HepG2 (cell line): ENCODE data around the gene BTG4. TPM values are rescaled to one million over a fixed set of nuclear protein-coding genes. Genes with fewer than 3 reads are reported as not detected.

Source experiments
- ATAC-seq: fragments of 200-7000 bp; cut with Tn5 transposase; 3 replicates; pipeline ENCODE4 v1.9.1; 2020; ENCODE audit warnings: mild to moderate bottlenecking, moderate library complexity
- BruUV-seq: library from RNA; stranded (reverse); fragments of 400-500 nt; replicated peaks from 2 replicates; lab custom pipeline; 2021; lab: Mats Ljungman, UMichigan
- CTCF ChIA-PET: fragments of 300-600 bp; formaldehyde crosslinking; extraction: SDS; loops from one replicate; lab custom pipeline; 2021; ENCODE audit warnings: low total read pairs, inconsistent platforms, low intra/inter-chr PET ratio; lab: Yijun Ruan, JAX
- POLR2A ChIA-PET: fragments of 350-600 bp; sonication (Branson Sonifier 250); formaldehyde crosslinking; loops from one replicate; lab custom pipeline; 2020; ENCODE audit warnings: antibody characterized with exemption, inconsistent platforms; lab: Yijun Ruan, JAX
- DNase-seq: peaks from one replicate; pipeline ENCODE4 v3.0.0-alpha.2; 2015; ENCODE audit warnings: low spot score
- FAIRE-seq: peaks from 3 replicates; lab custom pipeline; 2011; peaks lifted over from hg19 to GRCh38; lab: Jason Lieb, UNC
- H2AFZ ChIP-seq: one replicate; pipeline ENCODE4 v1.6.1; 2011; ENCODE audit warnings: low read length, inconsistent platforms
- H3K27ac ChIP-seq: fragments of 300-600 bp; 3 replicates; pipeline ENCODE4 v1.8.0; 2011; ENCODE audit warnings: mixed run types, mild to moderate bottlenecking, mixed read lengths, low read length, inconsistent platforms; ENCODE audit not compliant: insufficient read depth; ENCODE audit errors: extremely low read length
- H3K27me3 ChIP-seq, 2 experiments: fragments of 200-600 bp in 1 of 2; 2 replicates in 1 of 2; 3 replicates in 1 of 2; pipeline versions ENCODE4 v1.6.0 to v1.8.0; 2011; ENCODE audit warnings: low read length in 2 of 2, mild to moderate bottlenecking in 2 of 2, moderate library complexity in 2 of 2, inconsistent platforms in 1 of 2; ENCODE audit not compliant: insufficient read depth in 2 of 2, control insufficient read depth in 1 of 2
- H3K36me3 ChIP-seq, 2 experiments: fragments of 200-600 bp in 1 of 2; replicated peaks in 1 of 2; 2 replicates in 1 of 2; 3 replicates in 1 of 2; pipeline versions ENCODE4 v1.5.1 to v1.8.0; 2011; ENCODE audit warnings: low read length in 2 of 2, inconsistent platforms in 1 of 2; ENCODE audit not compliant: insufficient read depth in 2 of 2, control insufficient read depth in 1 of 2
- H3K4me1 ChIP-seq: 2 replicates; pipeline ENCODE4 v1.5.1; 2012; ENCODE audit warnings: low read length, inconsistent platforms; ENCODE audit not compliant: insufficient read depth
- H3K4me2 ChIP-seq: 2 replicates; pipeline ENCODE4 v1.6.0; 2011; ENCODE audit warnings: low read depth, low read length, inconsistent platforms
- H3K4me3 ChIP-seq, 3 experiments: fragments of 200-600 bp in 1 of 3; sonication (generic), shearing (Covaris generic) in 1 of 3; replicated peaks in 1 of 3; 2 replicates each; pipeline ENCODE4 v1.5.1; 2011 to 2016; ENCODE audit warnings: low read length in 3 of 3, inconsistent platforms in 2 of 3, low read depth in 2 of 3, mild to moderate bottlenecking in 2 of 3, control low read depth in 1 of 3, mixed read lengths in 1 of 3; ENCODE audit not compliant: insufficient read depth in 1 of 3
- H3K79me2 ChIP-seq: one replicate; pipeline ENCODE4 v1.6.1; 2011; ENCODE audit warnings: low read length, inconsistent platforms; ENCODE audit not compliant: insufficient read depth
- H3K9ac ChIP-seq: 2 replicates; pipeline ENCODE4 v1.6.0; 2011; ENCODE audit warnings: mild to moderate bottlenecking, low read depth, low read length, inconsistent platforms; ENCODE audit not compliant: insufficient read depth
- H3K9me3 ChIP-seq: 2 replicates; pipeline ENCODE4 v1.5.1; 2012; ENCODE audit warnings: mild to moderate bottlenecking, low read length
- H4K20me1 ChIP-seq: 2 replicates; pipeline ENCODE4 v1.6.0; 2011; ENCODE audit warnings: inconsistent platforms, mild to moderate bottlenecking, low read length, moderate library complexity; ENCODE audit not compliant: insufficient read depth
- ELF3 ChIP-seq: IDR thresholded peaks from 2 replicates; pipeline ENCODE4 v1.6.1; 2016; ENCODE audit warnings: missing genetic modification reagents, missing compliant biosample characterization
- KDM5A ChIP-seq: fragments of 200-600 bp; sonication (generic); IDR thresholded peaks from 2 replicates; pipeline ENCODE4 v1.7.0; 2018; ENCODE audit warnings: antibody characterized with exemption, mild to moderate bottlenecking, low read length, borderline replicate concordance
- LCORL ChIP-seq, 2 experiments: fragments of 450-650 bp in 1 of 2; sonication (generic) in 1 of 2; formaldehyde crosslinking in 1 of 2; IDR thresholded peaks; 2 replicates each; pipeline versions ENCODE4 v1.5.0 to v1.6.1; 2017 to 2020; ENCODE audit warnings: antibody characterized with exemption in 1 of 2, missing genetic modification reagents in 1 of 2
- NONO ChIP-seq, 2 experiments: fragments of 450-650 bp in 1 of 2; sonication (generic) in 1 of 2; formaldehyde crosslinking in 1 of 2; IDR thresholded peaks in 1 of 2; conservative IDR thresholded peaks in 1 of 2; 2 replicates each; pipeline versions ENCODE4 v1.6.1 to v1.8.0; 2017 to 2022; ENCODE audit warnings: mild to moderate bottlenecking in 1 of 2, missing genetic modification reagents in 1 of 2, moderate library complexity in 1 of 2
- ZBTB38 ChIP-seq: sonication (generic); formaldehyde crosslinking; IDR thresholded peaks from 2 replicates; pipeline ENCODE4 v1.5.1; 2020; ENCODE audit warnings: mild to moderate bottlenecking, missing genetic modification reagents
- ZNF766 ChIP-seq: sonication (generic); formaldehyde crosslinking; IDR thresholded peaks from 2 replicates; pipeline ENCODE4 v1.5.0; 2020; ENCODE audit warnings: missing genetic modification reagents, borderline replicate concordance
- ZSCAN21 ChIP-seq: sonication (generic); formaldehyde crosslinking; IDR thresholded peaks from 2 replicates; pipeline ENCODE4 v1.8.0; 2022; ENCODE audit warnings: mild to moderate bottlenecking, missing genetic modification reagents, moderate library complexity, borderline replicate concordance
- WGBS: methylation state at CpG from one replicate; pipeline ENCODE4 v1.1.6; 2017; ENCODE audit warnings: low lambda C conversion rate; 5-methylcytosine and 5-hydroxymethylcytosine counted together
- in situ Hi-C: cut with HindIII; loops from 2 replicates; pipeline ENCODE4 v1.10.0; 2017; ENCODE audit warnings: low pct_unique_long_range_greater_than_20kb; ENCODE audit not compliant: extremely low pct_ligation_motif_present
- intact Hi-C: fragments of 100-400 bp; cut with micrococcal nuclease; formaldehyde crosslinking; loops from one replicate; pipeline ENCODE4 v1.10.0; 2022; ENCODE audit not compliant: unreplicated experiment
- polyA plus RNA-seq, 8 experiments: library from polyadenylated mRNA; depleted of rRNA in 3 of 8; stranded (reverse) in 7 of 8; unstranded in 1 of 8; fragments of >200 nt; fragmentation: Illumina TruSeq in 4 of 8; extraction: Trizol in 4 of 8; gene quantifications; 2 replicates each; pipeline versions ENCODE4 v1.2.1 to v1.2.3, GENCODE V29; 2011 to 2016; ENCODE audit warnings: low read depth in 4 of 8, missing spikeins in 1 of 8, mixed read lengths in 1 of 8; ENCODE audit not compliant: insufficient read depth in 1 of 8
- total RNA-seq, 5 experiments: library from RNA; depleted of rRNA; stranded (reverse); fragments of >200 nt; fragmentation: Illumina TruSeq; extraction: Trizol; gene quantifications; 2 replicates each; pipeline ENCODE4 v1.2.3, GENCODE V29; 2016; ENCODE audit warnings: low read depth in 1 of 5

Gene BTG4
- total and polyA plus RNA-seq, 2 of the 13 experiments (the other 11 are each of a cell fraction or from before 2014, with no cell fraction given), result not detected

DNA sequence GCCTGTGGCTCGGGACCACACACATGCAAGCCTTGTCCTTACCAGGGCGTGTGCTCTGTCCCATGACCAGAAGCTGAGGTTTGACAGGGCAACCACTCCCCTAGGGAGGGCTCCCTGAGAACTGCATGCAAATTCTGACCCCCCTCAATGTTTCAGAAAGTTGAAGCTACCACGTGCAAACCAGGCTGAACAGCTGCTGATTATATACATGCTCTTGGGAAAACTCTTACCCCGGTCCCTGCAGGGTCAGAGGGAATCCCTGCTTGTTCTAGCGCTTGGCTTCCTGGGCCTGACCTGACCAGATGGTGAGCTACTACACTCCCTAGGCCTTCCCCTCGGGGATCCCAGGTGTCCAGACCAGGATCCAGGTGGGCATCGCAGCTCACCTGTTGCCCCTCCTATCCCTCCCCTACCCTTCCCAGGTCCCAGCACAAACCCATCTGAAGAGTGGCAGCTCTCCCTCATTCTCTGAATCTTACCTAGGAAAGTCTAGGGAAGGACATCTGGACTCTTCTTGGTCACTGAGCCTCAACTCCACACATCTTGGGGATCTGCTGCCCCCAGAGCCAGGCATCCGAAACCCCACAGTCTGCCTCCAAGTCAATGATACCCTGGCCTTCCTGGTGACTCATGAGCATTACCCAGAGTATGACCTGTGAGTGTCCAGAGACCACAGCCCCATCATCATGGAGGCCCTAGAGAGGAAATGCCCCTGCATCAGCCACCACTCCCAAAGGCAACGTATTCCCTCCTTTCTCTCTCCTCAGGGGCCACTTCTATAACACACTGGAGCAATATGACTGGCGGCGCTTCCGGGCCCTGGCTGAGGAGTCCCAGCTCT is 61.5 kb downstream of the BTG4 start:
- H2AFZ ChIP-seq, result no peak overlapping the region
- H3K27ac ChIP-seq, result no peak overlapping the region
- FAIRE-seq (no peak), DNase-seq (no peak), ATAC-seq (no peak)
- no peak overlapping the region for H3K4me3 ChIP-seq
- H4K20me1 ChIP-seq, result no peaks in the 10 kb centered on the region
- H3K4me1 ChIP-seq, result peaks cover 44% of the 10 kb centered on the region
- H3K36me3 ChIP-seq, result no peaks in the 10 kb centered on the region
- CTCF ChIA-PET, result no interaction called here
- peaks cover 6 to 20% of the 10 kb centered on the region in 2 experiments; a peak in 3 of 5 replicates for H3K27me3 ChIP-seq
- POLR2A ChIA-PET, result no interaction called here
- H3K9me3 ChIP-seq, result no peaks in the 10 kb centered on the region
- 51% methylated on average over 10 of the region's 12 CpGs for WGBS
- in situ Hi-C loops (loop anchor here (10.0 kb wide), 1 partner anchor 384 kb away; no protein-coding TSS in a partner anchor), intact Hi-C loops (loop anchor here (5.0 kb wide), 1 partner anchor 112 kb away; no protein-coding TSS in a partner anchor)
- H3K4me2 ChIP-seq, result peak overlapping the region; percentile 19; the same call in 1 of the 2 replicates
- no peak overlapping the region for H3K9ac ChIP-seq
- no peak for TF ChIP-seq ZBTB38 (CRISPR knock-in tag)
- no peak for TF ChIP-seq LCORL (IDR thresholded peaks at IDR 0.05)
- TF ChIP-seq LCORL (CRISPR knock-in tag; IDR thresholded peaks at IDR 0.05), result no peak
- no peak for TF ChIP-seq ELF3 (CRISPR knock-in tag)
- TF ChIP-seq ZNF766, result no peak
- no peak for TF ChIP-seq ZSCAN21 (CRISPR knock-in tag)
- no peak for TF ChIP-seq KDM5A
- no peak for TF ChIP-seq NONO (IDR thresholded peaks at IDR 0.05)
- TF ChIP-seq NONO (CRISPR knock-in tag; conservative IDR thresholded peaks at IDR 0.05), result no peak
- no TSS peak for BruUV-seq
- no peaks in the 10 kb centered on the region for H3K79me2 ChIP-seq
